GM19395 (cell line): Measurements from ENCODE around the gene SMYD3.

Experiments used
- ATAC-seq: cut with Tn5 transposase; IDR thresholded peaks from one replicate; pipeline ENCODE4 v1.9.1; 2021; ENCODE audit warnings: mild to moderate bottlenecking, moderate library complexity; ENCODE audit not compliant: unreplicated experiment

Gene SMYD3

GRCh38 chr1:246281639-246282038, 225.4 kb downstream of the SMYD3 start:
- no peak for ATAC-seq

- no peak for ATAC-seq
Observed at GRCh38 chr1:246281195-246281594, 225.9 kb downstream of the SMYD3 start.

GRCh38 chr1:246280551-246280950, 226.5 kb downstream of the SMYD3 start:
- no peak for ATAC-seq

- no peak for ATAC-seq
Observed at GRCh38 chr1:246279402-246279801, 227.7 kb downstream of the SMYD3 start.

- ATAC-seq: no peak
Observed at GRCh38 chr1:246278371-246278770, 228.7 kb downstream of the SMYD3 start.

GRCh38 chr1:246275036-246275435, 232.0 kb downstream of the SMYD3 start:
- ATAC-seq: no peak

- no peak for ATAC-seq
Observed at GRCh38 chr1:246274186-246274585, 232.9 kb downstream of the SMYD3 start.

- ATAC-seq: no peak
Observed at GRCh38 chr1:246271516-246271915, 235.6 kb downstream of the SMYD3 start.

GRCh38 chr1:246270236-246270635, 236.8 kb downstream of the SMYD3 start:
- ATAC-seq: peak; percentile 85

- ATAC-seq: no peak
Observed at GRCh38 chr1:246269466-246269865, 237.6 kb downstream of the SMYD3 start.

- ATAC-seq: no peak
Observed at GRCh38 chr1:246267896-246268295, 239.2 kb downstream of the SMYD3 start.

- ATAC-seq: no peak
Observed at GRCh38 chr1:246267426-246267825, 239.7 kb downstream of the SMYD3 start.

- ATAC-seq: no peak
Observed at GRCh38 chr1:246265481-246265880, 241.6 kb downstream of the SMYD3 start.

- ATAC-seq: no peak
Observed at GRCh38 chr1:246262281-246262680, 244.8 kb downstream of the SMYD3 start.

GRCh38 chr1:246261639-246262038, 245.4 kb downstream of the SMYD3 start:
- ATAC-seq: no peak

- no peak for ATAC-seq
Observed at GRCh38 chr1:246258250-246258649, 248.8 kb downstream of the SMYD3 start.

- no peak for ATAC-seq
Observed at GRCh38 chr1:246255773-246256172, 251.3 kb downstream of the SMYD3 start.

GRCh38 chr1:246254854-246255253, 252.2 kb downstream of the SMYD3 start:
- no peak for ATAC-seq

GRCh38 chr1:246246430-246246829, 260.6 kb downstream of the SMYD3 start:
- ATAC-seq: no peak

- no peak for ATAC-seq
Observed at GRCh38 chr1:246245541-246245940, 261.5 kb downstream of the SMYD3 start.

GRCh38 chr1:246232126-246232525, 275.0 kb downstream of the SMYD3 start:
- ATAC-seq: no peak

- ATAC-seq: no peak
Observed at GRCh38 chr1:246226041-246226440, 281.0 kb downstream of the SMYD3 start.

GRCh38 chr1:246221485-246222255, 285.4 kb downstream of the SMYD3 start:
- no peak for ATAC-seq
